ENCODE data around the gene DYNC1H1.

DYNC1H1 gene

DNA sequence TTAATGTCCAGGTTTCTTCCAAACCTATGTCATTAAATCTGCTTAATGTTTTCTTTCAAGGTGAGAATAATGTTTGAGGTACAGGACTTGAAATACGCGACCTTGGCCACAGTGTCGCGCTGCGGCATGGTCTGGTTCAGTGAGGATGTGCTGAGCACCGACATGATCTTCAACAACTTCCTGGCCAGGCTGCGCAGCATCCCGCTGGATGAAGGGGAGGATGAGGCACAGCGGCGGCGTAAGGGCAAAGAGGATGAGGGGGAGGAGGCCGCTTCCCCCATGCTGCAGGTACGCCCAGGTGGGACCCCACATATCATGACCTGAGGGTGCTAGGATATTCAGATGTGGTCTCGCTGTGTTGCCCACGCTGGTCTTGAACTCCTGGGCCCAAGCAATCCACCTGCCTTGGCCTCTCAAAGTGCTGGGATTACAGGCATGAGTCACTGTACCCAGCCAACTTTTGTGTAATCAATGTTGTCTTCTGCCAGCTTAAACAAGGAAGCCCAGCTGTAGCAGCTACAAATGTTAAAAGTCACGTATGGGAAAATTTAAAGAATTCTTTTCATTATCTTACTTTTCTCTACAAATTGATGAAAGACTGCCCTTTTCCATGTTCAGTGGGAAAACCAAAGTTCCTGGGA is 50.8 kb downstream of the DYNC1H1 start:
- TF ChIP-seq, protein P1, sequence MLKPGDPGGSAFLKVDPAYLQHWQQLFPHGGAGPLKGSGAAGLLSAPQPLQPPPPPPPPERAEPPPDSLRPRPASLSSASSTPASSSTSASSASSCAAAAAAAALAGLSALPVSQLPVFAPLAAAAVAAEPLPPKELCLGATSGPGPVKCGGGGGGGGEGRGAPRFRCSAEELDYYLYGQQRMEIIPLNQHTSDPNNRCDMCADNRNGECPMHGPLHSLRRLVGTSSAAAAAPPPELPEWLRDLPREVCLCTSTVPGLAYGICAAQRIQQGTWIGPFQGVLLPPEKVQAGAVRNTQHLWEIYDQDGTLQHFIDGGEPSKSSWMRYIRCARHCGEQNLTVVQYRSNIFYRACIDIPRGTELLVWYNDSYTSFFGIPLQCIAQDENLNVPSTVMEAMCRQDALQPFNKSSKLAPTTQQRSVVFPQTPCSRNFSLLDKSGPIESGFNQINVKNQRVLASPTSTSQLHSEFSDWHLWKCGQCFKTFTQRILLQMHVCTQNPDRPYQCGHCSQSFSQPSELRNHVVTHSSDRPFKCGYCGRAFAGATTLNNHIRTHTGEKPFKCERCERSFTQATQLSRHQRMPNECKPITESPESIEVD (tag by site-specific recombination; IDR thresholded peaks at IDR 0.05) = no peak
- no peak for TF ChIP-seq SCRT1 (tag by site-specific recombination; IDR thresholded peaks at IDR 0.05; ENCODE audit: borderline replicate concordance)
- no peak for TF ChIP-seq ZNF114 (tag by site-specific recombination; IDR thresholded peaks at IDR 0.05)
- ChIA-PET POLR2A (no interaction called here), CTCF (no interaction called here)
- no peaks in the 10 kb centered on the region for H3K9me3 ChIP-seq (ENCODE audit: control insufficient read depth, insufficient read depth, low read depth, low read length)
- H3K4me3 ChIP-seq (ENCODE audit: low read depth, low read length) = no peak overlapping the region
- H3K36me3 ChIP-seq (ENCODE audit: control insufficient read depth in 2 of 2, insufficient read depth in 1 of 2, low read length in 2 of 2) = peaks cover 63 to 97% of the 10 kb centered on the region in 2 experiments
- H3K4me1 ChIP-seq (ENCODE audit: control insufficient read depth, insufficient read depth, low read length) = no peaks in the 10 kb centered on the region
- no peak overlapping the region for H3K27ac ChIP-seq (ENCODE audit: extremely low read depth, low read depth, low read length)

- Histone ChIP-seq H3K36me3 (ENCODE audit: control insufficient read depth in 2 of 2, insufficient read depth in 1 of 2, low read length in 2 of 2) (peaks cover 64 to 97% of the 10 kb centered on the region in 2 experiments), H3K4me1 (ENCODE audit: control insufficient read depth, insufficient read depth, low read length) (no peaks in the 10 kb centered on the region), H3K4me3 (ENCODE audit: low read depth, low read length) (no peak overlapping the region), H3K9me3 (ENCODE audit: control insufficient read depth, insufficient read depth, low read depth, low read length) (no peaks in the 10 kb centered on the region), H3K27ac (ENCODE audit: extremely low read depth, low read depth, low read length) (no peak overlapping the region)
- POLR2A ChIA-PET = no interaction called here
- CTCF ChIA-PET = no interaction called here
- no peak for TF ChIP-seq ZNF140 (tag by site-specific recombination; IDR thresholded peaks at IDR 0.05)
- no peak for TF ChIP-seq ZFP37 (tag by site-specific recombination; IDR thresholded peaks at IDR 0.05)
- no peak for TF ChIP-seq SETDB1 (IDR thresholded peaks at IDR 0.05; ENCODE audit: insufficient read length, low read length)
- no peak for TF ChIP-seq ZNF416 (tag by site-specific recombination; IDR thresholded peaks at IDR 0.05)
- TF ChIP-seq ZNF211 (tag by site-specific recombination; IDR thresholded peaks at IDR 0.05; ENCODE audit: low read depth) = no peak
- no peak for TF ChIP-seq ZNF324 (tag by site-specific recombination; IDR thresholded peaks at IDR 0.05)
- TF ChIP-seq, protein P1 (tag by site-specific recombination; IDR thresholded peaks at IDR 0.05) = no peak
- no peak for TF ChIP-seq GLIS1 (tag by site-specific recombination; IDR thresholded peaks at IDR 0.05)
- TF ChIP-seq ZNF366 (tag by site-specific recombination; conservative IDR thresholded peaks at IDR 0.05) = no peak
Observed at GRCh38 chr14:102015771-102016170, 51.4 kb downstream of the DYNC1H1 start.

GRCh38 chr14:102016420-102017090 is 52.2 kb downstream of the DYNC1H1 start:
- Histone ChIP-seq H3K4me3 (ENCODE audit: low read depth, low read length) (no peak overlapping the region), H3K9me3 (ENCODE audit: control insufficient read depth, insufficient read depth, low read depth, low read length) (no peaks in the 10 kb centered on the region), H3K36me3 (ENCODE audit: control insufficient read depth in 2 of 2, insufficient read depth in 1 of 2, low read length in 2 of 2) (peaks cover 64 to 97% of the 10 kb centered on the region in 2 experiments), H3K4me1 (ENCODE audit: control insufficient read depth, insufficient read depth, low read length) (no peaks in the 10 kb centered on the region), H3K27ac (ENCODE audit: extremely low read depth, low read depth, low read length) (no peak overlapping the region)
- ChIA-PET CTCF (no interaction called here), POLR2A (no interaction called here)
- TF ChIP-seq ZNF514 (tag by site-specific recombination; IDR thresholded peaks at IDR 0.05) = no peak
- TF ChIP-seq ZNF423 (tag by site-specific recombination; IDR thresholded peaks at IDR 0.05) = no peak
- no peak for TF ChIP-seq ZNF768 (tag by site-specific recombination; IDR thresholded peaks at IDR 0.05)
- TF ChIP-seq GFI1B (tag by site-specific recombination; IDR thresholded peaks at IDR 0.05) = no peak
